HEK293 (cell line): Measurements from ENCODE around the gene NDST4.

Experiments
- FEZF1 ChIP-seq: fragments of 450-650 bp; formaldehyde crosslinking; IDR thresholded peaks from 2 replicates; pipeline ENCODE4 v1.5.1; 2016; ENCODE audit warnings: missing biosample characterization, missing genetic modification characterization
- HIC1 ChIP-seq: fragments of 450-650 bp; formaldehyde crosslinking; IDR thresholded peaks from 2 replicates; pipeline ENCODE4 v1.5.1; 2016; ENCODE audit warnings: missing biosample characterization, missing genetic modification characterization
- INSM2 ChIP-seq: fragments of 450-650 bp; formaldehyde crosslinking; IDR thresholded peaks from 2 replicates; pipeline ENCODE4 v1.5.1; 2016; ENCODE audit warnings: missing biosample characterization, missing genetic modification characterization
- OVOL3 ChIP-seq: fragments of 450-650 bp; formaldehyde crosslinking; IDR thresholded peaks from 2 replicates; pipeline ENCODE4 v1.5.1; 2016; ENCODE audit warnings: missing biosample characterization, missing genetic modification characterization
- PBX3 ChIP-seq: sonication (generic); formaldehyde crosslinking; IDR thresholded peaks from 2 replicates; pipeline ENCODE4 v1.8.1; 2022; ENCODE audit warnings: mild to moderate bottlenecking, moderate library complexity, missing genetic modification reagents
- REST ChIP-seq: fragments of 450-650 bp; formaldehyde crosslinking; IDR thresholded peaks from 2 replicates; pipeline ENCODE4 v1.5.1; 2016; ENCODE audit warnings: missing biosample characterization, missing genetic modification characterization
- SCRT1 ChIP-seq: fragments of 450-650 bp; formaldehyde crosslinking; IDR thresholded peaks from 2 replicates; pipeline ENCODE4 v1.5.1; 2016; ENCODE audit warnings: missing biosample characterization, missing genetic modification characterization, borderline replicate concordance
- ZBTB20 ChIP-seq: fragments of 450-650 bp; formaldehyde crosslinking; IDR thresholded peaks from 2 replicates; pipeline ENCODE4 v1.5.1; 2016; ENCODE audit warnings: missing biosample characterization, missing genetic modification characterization
- ZFP37 ChIP-seq: fragments of 450-650 bp; formaldehyde crosslinking; IDR thresholded peaks from 2 replicates; pipeline ENCODE4 v1.5.1; 2016; ENCODE audit warnings: missing biosample characterization, missing genetic modification characterization
- ZNF112 ChIP-seq: fragments of 450-650 bp; formaldehyde crosslinking; IDR thresholded peaks from 2 replicates; pipeline ENCODE4 v1.5.0; 2017; ENCODE audit warnings: missing biosample characterization, missing genetic modification characterization
- ZNF157 ChIP-seq: fragments of 450-650 bp; formaldehyde crosslinking; IDR thresholded peaks from 2 replicates; pipeline ENCODE4 v1.5.1; 2016; ENCODE audit warnings: missing biosample characterization, missing genetic modification characterization
- ZNF394 ChIP-seq: fragments of 450-650 bp; formaldehyde crosslinking; IDR thresholded peaks from 2 replicates; pipeline ENCODE4 v1.5.1; 2016; ENCODE audit warnings: missing biosample characterization, missing genetic modification characterization, mild to moderate bottlenecking, moderate library complexity, borderline replicate concordance
- ZNF488 ChIP-seq: fragments of 450-650 bp; formaldehyde crosslinking; IDR thresholded peaks from 2 replicates; pipeline ENCODE4 v1.5.1; 2016; ENCODE audit warnings: missing biosample characterization, missing genetic modification characterization
- ZNF626 ChIP-seq: fragments of 450-650 bp; sonication (Bioruptor Pico); formaldehyde crosslinking; IDR thresholded peaks from 2 replicates; pipeline ENCODE4 v1.5.1; 2018; ENCODE audit warnings: missing biosample characterization, missing genetic modification characterization, inconsistent platforms
- ZNF777 ChIP-seq: fragments of 450-650 bp; formaldehyde crosslinking; IDR thresholded peaks from 2 replicates; pipeline ENCODE4 v1.5.1; 2017; ENCODE audit warnings: missing biosample characterization, missing genetic modification characterization, borderline replicate concordance
- ZNF843 ChIP-seq: fragments of 450-650 bp; formaldehyde crosslinking; IDR thresholded peaks from 2 replicates; pipeline ENCODE4 v1.5.1; 2016; ENCODE audit warnings: missing biosample characterization, missing genetic modification characterization
- ZSCAN30 ChIP-seq: fragments of 450-650 bp; IDR thresholded peaks from 2 replicates; pipeline ENCODE4 v1.5.1; 2018; ENCODE audit warnings: missing biosample characterization, mild to moderate bottlenecking, missing genetic modification characterization, moderate library complexity

The NDST4 gene

GRCh38 chr4:114811564-114812301 is 301.7 kb downstream of the NDST4 start (continued):
- TF ChIP-seq ZNF394 (tag by site-specific recombination) (peak; percentile 70; the same call in 1 of the 2 replicates), ZNF777 (no peak), FEZF1 (tag by site-specific recombination) (peak; percentile 92), ZNF626 (tag by site-specific recombination) (no peak), OVOL3 (peak; percentile 72; the same call in 1 of the 2 replicates), SCRT1 (no peak), ZNF112 (no peak), HIC1 (no peak), ZNF157 (no peak), ZNF488 (tag by site-specific recombination) (peak; percentile 75), ZFP37 (tag by site-specific recombination) (no peak), INSM2 (tag by site-specific recombination) (no peak), ZBTB20 (tag by site-specific recombination) (peak; percentile 42), PBX3 (CRISPR knock-in tag) (no peak), REST (tag by site-specific recombination) (no peak), ZSCAN30 (tag by site-specific recombination) (0 out of 2 replicates have a peak, but pooled peaks have one; percentile 50), ZNF843 (tag by site-specific recombination) (peak; percentile 79)
